ENCODE data around the gene TOM1L2.
A peak's percentile ranks its signal among the peaks of the same experiment; 100 is the strongest.

- TF ChIP-seq CTCF (IDR thresholded peaks at IDR 0.05; ENCODE audit: poor library complexity, severe bottlenecking) (peak; percentile 90), REST (IDR thresholded peaks at IDR 0.05; ENCODE audit: borderline replicate concordance) (no peak), EZH2 (IDR thresholded peaks at IDR 0.05; ENCODE audit: borderline replicate concordance, insufficient read depth, low read length, poor library complexity, severe bottlenecking) (no peak), POLR2AphosphoS5 (IDR thresholded peaks at IDR 0.05) (no peak), TAF1 (IDR thresholded peaks at IDR 0.05; ENCODE audit: low read depth) (no peak), MXI1 (conservative IDR thresholded peaks at IDR 0.05; ENCODE audit: poor library complexity, severe bottlenecking) (peak; percentile 26), SMC3 (conservative IDR thresholded peaks at IDR 0.05; ENCODE audit: poor library complexity) (peak; percentile 85), RAD21 (conservative IDR thresholded peaks at IDR 0.05) (peak; percentile 94), EP300 (conservative IDR thresholded peaks at IDR 0.05; ENCODE audit: poor library complexity, severe bottlenecking) (no peak)
Measured at GRCh38 chr17:17919169-17920107, 52.8 kb downstream of the TOM1L2 start.

All from neural cell (in vitro differentiated cells).